ENCODE data around the gene DCDC1. TPM values are rescaled to one million over a fixed set of nuclear protein-coding genes. Genes with fewer than 3 reads are reported as not detected.

Gene DCDC1
- total RNA-seq, 2 donors from 2014 or later = 0.42 TPM; not detected in 1

GRCh38 chr11:31030138-31030792 lies 339.3 kb downstream of the DCDC1 start:
- Mint-ChIP-seq H3K27ac (no peak overlapping the region), H3K36me3 (ENCODE audit: insufficient read depth in 2 of 2) (no peaks in the 10 kb centered on the region), H3K9me3 (no peaks in the 10 kb centered on the region), H3K27me3 (ENCODE audit: low read depth) (no peaks in the 10 kb centered on the region), H3K4me3 (no peak overlapping the region), H3K4me1 (ENCODE audit: low read depth) (no peaks in the 10 kb centered on the region)
- ATAC-seq (replicated peaks in 1 of 2) = no peak
- no peak for DNase-seq

GRCh38 chr11:31026315-31026714 lies 343.2 kb downstream of the DCDC1 start:
- H3K27me3 Mint-ChIP-seq (ENCODE audit: low read depth) = no peaks in the 10 kb centered on the region
- no peak overlapping the region for H3K27ac Mint-ChIP-seq
- no peak for ATAC-seq (replicated peaks in 1 of 2)
- no peaks in the 10 kb centered on the region for H3K4me1 Mint-ChIP-seq (ENCODE audit: low read depth)
- no peak for DNase-seq
- no peaks in the 10 kb centered on the region for H3K36me3 Mint-ChIP-seq (ENCODE audit: insufficient read depth in 2 of 2)
- no peak overlapping the region for H3K4me3 Mint-ChIP-seq
- no peaks in the 10 kb centered on the region for H3K9me3 Mint-ChIP-seq

DNA sequence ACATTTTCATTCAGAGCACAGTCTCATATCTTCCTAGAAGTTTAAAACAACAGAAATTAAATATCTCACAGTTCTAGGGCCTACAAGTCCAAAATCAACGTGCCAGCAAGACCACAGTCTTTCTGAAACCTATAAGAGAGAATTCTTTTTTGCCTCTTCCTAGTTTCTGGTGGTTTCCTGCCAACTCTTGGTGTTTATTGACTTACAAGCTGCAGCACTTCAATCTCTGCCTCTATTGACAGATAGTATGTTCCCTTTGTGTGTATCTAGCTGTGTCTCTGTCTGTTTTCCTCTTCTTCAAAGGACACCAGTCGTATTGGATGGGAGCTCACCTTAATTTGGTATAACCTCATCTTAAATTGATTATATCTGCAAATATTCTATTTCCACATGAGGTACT lies 347.5 kb downstream of the DCDC1 start:
- H3K27ac Mint-ChIP-seq = no peak overlapping the region
- no peaks in the 10 kb centered on the region for H3K9me3 Mint-ChIP-seq
- H3K36me3 Mint-ChIP-seq (ENCODE audit: insufficient read depth in 2 of 2) = no peaks in the 10 kb centered on the region
- ATAC-seq (replicated peaks in 1 of 2) (no peak), DNase-seq (no peak)
- no peaks in the 10 kb centered on the region for H3K4me1 Mint-ChIP-seq (ENCODE audit: low read depth)
- no peaks in the 10 kb centered on the region for H3K27me3 Mint-ChIP-seq (ENCODE audit: low read depth)
- no peak overlapping the region for H3K4me3 Mint-ChIP-seq

DNA sequence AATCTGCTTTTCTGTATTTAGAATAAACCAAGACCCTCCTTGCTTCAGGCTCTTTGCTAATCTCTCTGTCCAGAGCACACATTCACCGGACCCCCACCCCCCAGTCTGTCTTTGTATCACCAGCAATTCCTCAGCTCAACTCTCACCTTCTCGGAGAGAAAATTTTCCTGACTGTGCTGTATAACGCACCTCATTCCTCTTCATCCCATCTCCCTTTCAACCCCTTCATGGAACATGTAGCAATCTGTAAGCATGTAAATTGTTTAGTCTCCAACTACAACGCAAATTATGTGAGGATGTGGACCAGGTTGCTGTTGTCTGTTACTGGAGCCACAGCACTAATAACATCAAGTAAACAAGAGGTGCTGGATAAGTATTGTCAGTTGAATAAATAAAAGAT lies 349.8 kb downstream of the DCDC1 start:
- H3K27ac Mint-ChIP-seq = no peak overlapping the region
- DNase-seq (no peak), ATAC-seq (replicated peaks in 1 of 2) (no peak)
- no peaks in the 10 kb centered on the region for H3K36me3 Mint-ChIP-seq (ENCODE audit: insufficient read depth in 2 of 2)
- H3K4me3 Mint-ChIP-seq = no peak overlapping the region
- no peaks in the 10 kb centered on the region for H3K27me3 Mint-ChIP-seq (ENCODE audit: low read depth)
- H3K4me1 Mint-ChIP-seq (ENCODE audit: low read depth) = no peaks in the 10 kb centered on the region
- no peaks in the 10 kb centered on the region for H3K9me3 Mint-ChIP-seq

DNA sequence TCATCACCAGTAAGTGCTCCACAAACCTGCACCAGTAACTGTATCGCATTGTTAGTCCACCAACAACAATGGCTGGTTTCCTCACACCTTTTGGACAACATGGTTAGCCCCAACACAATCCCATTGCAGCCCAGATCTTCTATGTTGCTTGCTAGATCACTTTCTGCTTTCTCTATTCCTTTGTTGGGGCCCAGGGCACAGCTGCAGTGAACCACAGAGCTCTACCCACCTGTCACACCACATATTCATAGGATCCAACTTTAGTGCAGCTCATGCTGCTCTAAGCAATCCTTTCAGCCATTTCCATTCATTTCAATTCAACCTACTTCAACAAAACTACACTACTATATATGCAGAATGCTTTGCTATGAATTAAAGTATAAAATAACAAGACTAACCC lies 364.3 kb downstream of the DCDC1 start:
- Mint-ChIP-seq H3K9me3 (peaks cover 2 to 8% of the 10 kb centered on the region in 2 donors), H3K36me3 (ENCODE audit: insufficient read depth in 2 of 2) (no peaks in the 10 kb centered on the region), H3K4me3 (no peak overlapping the region), H3K27ac (no peak overlapping the region), H3K27me3 (ENCODE audit: low read depth) (no peaks in the 10 kb centered on the region), H3K4me1 (ENCODE audit: low read depth) (no peaks in the 10 kb centered on the region)
- ATAC-seq (replicated peaks in 1 of 2) = no peak
- no peak for DNase-seq

- H3K4me3 Mint-ChIP-seq = no peak overlapping the region
- H3K27ac Mint-ChIP-seq = no peak overlapping the region
- no peaks in the 10 kb centered on the region for H3K36me3 Mint-ChIP-seq (ENCODE audit: insufficient read depth in 2 of 2)
- ATAC-seq (replicated peaks in 1 of 2) = no peak
- H3K9me3 Mint-ChIP-seq = peaks cover 2 to 4% of the 10 kb centered on the region in 2 donors
- no peaks in the 10 kb centered on the region for H3K27me3 Mint-ChIP-seq (ENCODE audit: low read depth)
- no peaks in the 10 kb centered on the region for H3K4me1 Mint-ChIP-seq (ENCODE audit: low read depth)
- DNase-seq = no peak
Measured at GRCh38 chr11:31001427-31001826, 368.1 kb downstream of the DCDC1 start.

DNA sequence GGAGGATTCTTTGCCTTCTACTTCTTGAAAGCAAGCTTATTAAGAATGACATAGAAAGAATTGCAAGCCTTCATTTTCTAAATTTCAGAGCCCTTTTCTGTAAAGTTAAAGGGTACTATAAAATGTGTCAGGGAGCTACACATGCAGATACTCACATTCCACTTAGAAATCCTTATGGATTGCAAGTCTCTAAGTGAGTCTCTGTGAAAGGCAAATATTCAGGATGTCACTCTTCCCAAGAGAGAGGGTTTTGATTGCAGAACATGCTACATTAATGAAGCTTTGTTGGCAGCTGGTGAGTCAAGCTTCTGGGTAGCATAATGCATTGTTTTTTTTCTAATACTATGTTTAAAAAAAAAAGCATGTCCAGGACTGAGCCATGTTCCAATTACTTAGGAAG lies 369.2 kb downstream of the DCDC1 start:
- H3K4me1 Mint-ChIP-seq (ENCODE audit: low read depth) = no peaks in the 10 kb centered on the region
- ATAC-seq (replicated peaks in 1 of 2) = no peak
- H3K9me3 Mint-ChIP-seq = peaks cover 0 to 3% of the 10 kb centered on the region in 2 donors
- DNase-seq = no peak
- H3K36me3 Mint-ChIP-seq (ENCODE audit: insufficient read depth in 2 of 2) = no peaks in the 10 kb centered on the region
- H3K27ac Mint-ChIP-seq = no peak overlapping the region
- H3K27me3 Mint-ChIP-seq (ENCODE audit: low read depth) = no peaks in the 10 kb centered on the region
- H3K4me3 Mint-ChIP-seq = no peak overlapping the region

DNA sequence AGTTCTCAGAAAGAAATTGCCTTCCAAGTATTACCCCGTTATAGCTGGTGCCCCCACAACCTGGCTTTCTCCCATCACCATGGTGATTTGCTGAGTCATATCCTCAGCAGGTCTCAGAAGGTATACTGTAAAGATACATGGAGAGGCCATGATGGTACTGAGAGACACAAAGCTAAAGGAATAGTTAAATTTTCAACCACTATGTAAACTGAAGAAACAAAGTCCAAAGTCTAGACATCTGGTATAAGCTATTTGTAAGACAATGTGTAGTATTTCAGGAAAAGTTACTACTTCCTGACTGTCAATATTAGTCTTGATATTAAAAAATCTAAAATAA lies 377.1 kb downstream of the DCDC1 start:
- no peak overlapping the region for H3K27ac Mint-ChIP-seq
- H3K9me3 Mint-ChIP-seq = peaks cover 0 to 1% of the 10 kb centered on the region in 2 donors
- DNase-seq = no peak
- no peaks in the 10 kb centered on the region for H3K27me3 Mint-ChIP-seq (ENCODE audit: low read depth)
- no peak for ATAC-seq (replicated peaks in 1 of 2)
- H3K36me3 Mint-ChIP-seq (ENCODE audit: insufficient read depth in 2 of 2) = no peaks in the 10 kb centered on the region
- H3K4me3 Mint-ChIP-seq = no peak overlapping the region
- no peaks in the 10 kb centered on the region for H3K4me1 Mint-ChIP-seq (ENCODE audit: low read depth)

GRCh38 chr11:30991802-30992512 lies 377.6 kb downstream of the DCDC1 start:
- H3K36me3 Mint-ChIP-seq (ENCODE audit: insufficient read depth in 2 of 2) = no peaks in the 10 kb centered on the region
- peaks cover 0 to 1% of the 10 kb centered on the region in 2 donors for H3K9me3 Mint-ChIP-seq
- H3K4me1 Mint-ChIP-seq (ENCODE audit: low read depth) = no peaks in the 10 kb centered on the region
- no peak overlapping the region for H3K4me3 Mint-ChIP-seq
- H3K27me3 Mint-ChIP-seq (ENCODE audit: low read depth) = no peaks in the 10 kb centered on the region
- H3K27ac Mint-ChIP-seq = no peak overlapping the region
- ATAC-seq (replicated peaks in 1 of 2) = no peak
- DNase-seq = no peak

GRCh38 chr11:30991376-30991775 lies 378.2 kb downstream of the DCDC1 start:
- Mint-ChIP-seq H3K36me3 (ENCODE audit: insufficient read depth in 2 of 2) (no peaks in the 10 kb centered on the region), H3K9me3 (peaks cover 0 to 1% of the 10 kb centered on the region in 2 donors), H3K27ac (no peak overlapping the region), H3K4me1 (ENCODE audit: low read depth) (no peaks in the 10 kb centered on the region), H3K4me3 (no peak overlapping the region), H3K27me3 (ENCODE audit: low read depth) (no peaks in the 10 kb centered on the region)
- ATAC-seq (replicated peaks in 1 of 2) (no peak), DNase-seq (no peak)

DNA sequence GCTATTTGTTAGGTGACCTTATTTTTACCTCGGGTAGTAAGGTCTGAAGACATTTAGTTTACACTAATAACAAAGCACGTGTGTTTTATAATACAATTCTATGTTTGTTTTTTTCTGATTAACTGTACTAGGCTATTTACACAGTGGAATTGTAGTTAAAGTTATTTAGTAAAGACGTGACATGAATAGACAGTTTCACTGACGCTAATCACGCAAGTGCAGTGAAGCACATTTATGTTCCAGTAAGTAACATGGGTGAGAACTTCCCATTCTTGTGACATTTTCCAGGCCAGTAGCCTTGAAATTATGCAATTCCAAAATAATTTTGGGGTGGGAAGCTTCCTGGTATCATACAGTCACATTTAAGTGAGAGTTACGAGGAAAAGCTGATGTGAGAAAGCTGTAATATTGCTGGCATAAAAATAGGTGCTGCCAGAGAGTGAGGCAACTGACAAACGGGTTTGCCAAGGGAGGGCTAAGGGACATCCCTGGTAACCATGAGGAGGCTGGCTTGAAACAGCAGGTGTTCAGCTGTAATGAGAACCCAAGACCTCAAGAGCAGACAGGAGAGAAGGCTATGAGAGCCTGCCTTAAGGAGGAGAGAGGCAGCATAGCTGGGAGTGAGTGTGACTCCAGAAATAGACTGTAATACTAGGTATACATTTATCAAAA lies 378.8 kb downstream of the DCDC1 start:
- H3K27ac Mint-ChIP-seq = no peak overlapping the region
- H3K36me3 Mint-ChIP-seq (ENCODE audit: insufficient read depth in 2 of 2) = no peaks in the 10 kb centered on the region
- ATAC-seq (replicated peaks in 1 of 2) (no peak), DNase-seq (no peak)
- no peaks in the 10 kb centered on the region for H3K9me3 Mint-ChIP-seq
- no peak overlapping the region for H3K4me3 Mint-ChIP-seq
- no peaks in the 10 kb centered on the region for H3K27me3 Mint-ChIP-seq (ENCODE audit: low read depth)
- H3K4me1 Mint-ChIP-seq (ENCODE audit: low read depth) = no peaks in the 10 kb centered on the region

GRCh38 chr11:30987819-30988218 lies 381.7 kb downstream of the DCDC1 start:
- Mint-ChIP-seq H3K9me3 (no peaks in the 10 kb centered on the region), H3K4me3 (no peak overlapping the region), H3K4me1 (ENCODE audit: low read depth) (no peaks in the 10 kb centered on the region), H3K36me3 (ENCODE audit: insufficient read depth in 2 of 2) (no peaks in the 10 kb centered on the region), H3K27ac (no peak overlapping the region), H3K27me3 (ENCODE audit: low read depth) (no peaks in the 10 kb centered on the region)
- ATAC-seq (replicated peaks in 1 of 2) = no peak
- DNase-seq = no peak

GRCh38 chr11:30985536-30985935 lies 384.0 kb downstream of the DCDC1 start:
- no peak overlapping the region for H3K27ac Mint-ChIP-seq
- no peak for ATAC-seq (replicated peaks in 1 of 2)

More at GRCh38 chr11:30985536-30985935, 384.0 kb downstream of the DCDC1 start:
- no peaks in the 10 kb centered on the region for H3K9me3 Mint-ChIP-seq
- no peaks in the 10 kb centered on the region for H3K36me3 Mint-ChIP-seq (ENCODE audit: insufficient read depth in 2 of 2)
- no peaks in the 10 kb centered on the region for H3K27me3 Mint-ChIP-seq (ENCODE audit: low read depth)
- no peak for DNase-seq
- H3K4me3 Mint-ChIP-seq = no peak overlapping the region
- H3K4me1 Mint-ChIP-seq (ENCODE audit: low read depth) = no peaks in the 10 kb centered on the region
